Activated CD4-positive, alpha-beta memory T cell treated with anti-CD3 and anti-CD28 coated beads for 36 hours (primary cell): ENCODE data around the gene CIPC. TPM values are rescaled to one million over a fixed set of nuclear protein-coding genes. Genes with fewer than 3 reads are reported as not detected.

Source experiments
- CTCF ChIA-PET: fragments of 350-600 bp; sonication (Branson Sonifier 250); formaldehyde crosslinking; loops from one replicate; lab custom pipeline; 2021; ENCODE audit warnings: antibody characterized with exemption, inconsistent platforms; lab: Charles Lee
- POLR2A ChIA-PET: fragments of 350-600 bp; sonication (Branson Sonifier 250); formaldehyde crosslinking; loops from one replicate; lab custom pipeline; 2021; ENCODE audit warnings: antibody characterized with exemption; lab: Charles Lee
- DNase-seq: peaks from one replicate; pipeline ENCODE4 v3.0.0-alpha.2; 2020
- H3K27ac Mint-ChIP-seq: one replicate; pipeline ENCODE4 v1.8.0; 2021; ENCODE audit warnings: mixed read lengths
- H3K27me3 Mint-ChIP-seq: one replicate; pipeline ENCODE4 v1.8.0; 2021; ENCODE audit warnings: mixed read lengths
- H3K36me3 Mint-ChIP-seq: one replicate; pipeline ENCODE4 v1.8.0; 2021; ENCODE audit warnings: mixed read lengths
- H3K4me1 Mint-ChIP-seq: one replicate; pipeline ENCODE4 v1.8.0; 2021; ENCODE audit warnings: low read depth, mixed read lengths
- H3K4me3 Mint-ChIP-seq: one replicate; pipeline ENCODE4 v1.8.0; 2021; ENCODE audit warnings: mild to moderate bottlenecking, mixed read lengths
- H3K9me3 Mint-ChIP-seq: one replicate; pipeline ENCODE4 v1.8.0; 2021; ENCODE audit warnings: mixed read lengths
- intact Hi-C: fragments of 100-400 bp; cut with micrococcal nuclease; formaldehyde crosslinking; loops from one replicate; pipeline ENCODE4 v1.15.1; 2023
- total RNA-seq, 2 experiments: library from RNA; stranded (reverse); gene quantifications; one replicate each; pipeline ENCODE4 v1.2.3, GENCODE V29; 2021

CIPC gene
- total RNA-seq, 2 experiments from 2014 or later: 7.3 to 7.5 TPM

GRCh38 chr14:77130386-77130785, 32.3 kb downstream of the CIPC start:
- H3K27ac Mint-ChIP-seq: no peak overlapping the region
- intact Hi-C loops: no loop called here
- no peaks in the 10 kb centered on the region for H3K36me3 Mint-ChIP-seq
- H3K4me1 Mint-ChIP-seq: peaks cover 4% of the 10 kb centered on the region
- ChIA-PET CTCF (no interaction called here), POLR2A (no interaction called here)
- DNase-seq: no peak
- peaks cover 33% of the 10 kb centered on the region for H3K27me3 Mint-ChIP-seq
- no peaks in the 10 kb centered on the region for H3K9me3 Mint-ChIP-seq
- no peak overlapping the region for H3K4me3 Mint-ChIP-seq

- Mint-ChIP-seq H3K4me3 (no peak overlapping the region), H3K36me3 (no peaks in the 10 kb centered on the region), H3K27me3 (peaks cover 35% of the 10 kb centered on the region), H3K4me1 (peaks cover 3% of the 10 kb centered on the region), H3K27ac (no peak overlapping the region), H3K9me3 (no peaks in the 10 kb centered on the region)
- intact Hi-C loops: no loop called here
- ChIA-PET POLR2A (no interaction called here), CTCF (no interaction called here)
- DNase-seq: no peak
These were observed 33.1 kb downstream of the CIPC start for GRCh38 chr14:77131206-77131605.

- no peaks in the 10 kb centered on the region for H3K36me3 Mint-ChIP-seq
- ChIA-PET CTCF (no interaction called here), POLR2A (no interaction called here)
- no peak for DNase-seq
- no peak overlapping the region for H3K27ac Mint-ChIP-seq
- H3K4me3 Mint-ChIP-seq: no peak overlapping the region
- peaks cover 3% of the 10 kb centered on the region for H3K4me1 Mint-ChIP-seq
- H3K9me3 Mint-ChIP-seq: no peaks in the 10 kb centered on the region
- intact Hi-C loops: no loop called here
- H3K27me3 Mint-ChIP-seq: peaks cover 42% of the 10 kb centered on the region
These were observed 33.9 kb downstream of the CIPC start for GRCh38 chr14:77131871-77132486.

GRCh38 chr14:77133720-77134338, 35.8 kb downstream of the CIPC start:
- H3K27me3 Mint-ChIP-seq: peaks cover 52% of the 10 kb centered on the region
- peak; percentile 76 for DNase-seq
- POLR2A ChIA-PET: interaction anchor here (0.6 kb wide), 1 partner anchor 1270 kb away, joined by 4 read pairs; no protein-coding TSS in a partner anchor
- intact Hi-C loops: no loop called here
- CTCF ChIA-PET: interaction anchor here (1.3 to 4.3 kb wide), 5 partner anchors 9 to 182 kb away, joined by 3 to 23 read pairs (median 6); no protein-coding TSS in a partner anchor
- H3K4me3 Mint-ChIP-seq: no peak overlapping the region
- H3K27ac Mint-ChIP-seq: no peak overlapping the region
- H3K9me3 Mint-ChIP-seq: no peaks in the 10 kb centered on the region
- peaks cover 5% of the 10 kb centered on the region for H3K4me1 Mint-ChIP-seq
- no peaks in the 10 kb centered on the region for H3K36me3 Mint-ChIP-seq

- POLR2A ChIA-PET: no interaction called here
- intact Hi-C loops: loop anchor here (5.0 kb wide), 1 partner anchor 178 kb away; no protein-coding TSS in a partner anchor
- no peak for DNase-seq
- H3K27me3 Mint-ChIP-seq: peaks cover 68% of the 10 kb centered on the region
- H3K9me3 Mint-ChIP-seq: no peaks in the 10 kb centered on the region
- H3K27ac Mint-ChIP-seq: no peak overlapping the region
- H3K4me3 Mint-ChIP-seq: no peak overlapping the region
- H3K36me3 Mint-ChIP-seq: no peaks in the 10 kb centered on the region
- CTCF ChIA-PET: interaction anchor here (1.2 to 1.3 kb wide), 2 partner anchors 10 to 11 kb away, joined by 3 to 6 read pairs; no protein-coding TSS in a partner anchor
- H3K4me1 Mint-ChIP-seq: peaks cover 23% of the 10 kb centered on the region
These were observed 41.0 kb downstream of the CIPC start for GRCh38 chr14:77139022-77139421.

- POLR2A ChIA-PET: no interaction called here
- Mint-ChIP-seq H3K4me3 (peak overlapping the region; percentile 25), H3K27ac (no peak overlapping the region), H3K9me3 (no peaks in the 10 kb centered on the region), H3K36me3 (no peaks in the 10 kb centered on the region), H3K27me3 (peaks cover 68% of the 10 kb centered on the region), H3K4me1 (peaks cover 23% of the 10 kb centered on the region)
- intact Hi-C loops: loop anchor here (5.0 kb wide), 1 partner anchor 178 kb away; no protein-coding TSS in a partner anchor
- peak; percentile 67 for DNase-seq
- CTCF ChIA-PET: interaction anchor here (1.0 to 4.9 kb wide), 6 partner anchors 10 to 176 kb away, joined by 3 to 26 read pairs (median 6); no protein-coding TSS in a partner anchor
These were observed 41.7 kb downstream of the CIPC start for GRCh38 chr14:77139540-77140358.

- H3K4me1 Mint-ChIP-seq: peaks cover 23% of the 10 kb centered on the region
- H3K27ac Mint-ChIP-seq: no peak overlapping the region
- no peaks in the 10 kb centered on the region for H3K9me3 Mint-ChIP-seq
- H3K27me3 Mint-ChIP-seq: peaks cover 66% of the 10 kb centered on the region
- DNase-seq: no peak
- intact Hi-C loops: no loop called here
- H3K4me3 Mint-ChIP-seq: peak overlapping the region; percentile 25
- CTCF ChIA-PET: interaction anchor here (1.0 to 4.9 kb wide), 9 partner anchors 9 to 175 kb away, joined by 3 to 29 read pairs (median 5); no protein-coding TSS in a partner anchor
- H3K36me3 Mint-ChIP-seq: no peaks in the 10 kb centered on the region
- POLR2A ChIA-PET: no interaction called here
These were observed 42.5 kb downstream of the CIPC start for GRCh38 chr14:77140359-77141213.

DNA sequence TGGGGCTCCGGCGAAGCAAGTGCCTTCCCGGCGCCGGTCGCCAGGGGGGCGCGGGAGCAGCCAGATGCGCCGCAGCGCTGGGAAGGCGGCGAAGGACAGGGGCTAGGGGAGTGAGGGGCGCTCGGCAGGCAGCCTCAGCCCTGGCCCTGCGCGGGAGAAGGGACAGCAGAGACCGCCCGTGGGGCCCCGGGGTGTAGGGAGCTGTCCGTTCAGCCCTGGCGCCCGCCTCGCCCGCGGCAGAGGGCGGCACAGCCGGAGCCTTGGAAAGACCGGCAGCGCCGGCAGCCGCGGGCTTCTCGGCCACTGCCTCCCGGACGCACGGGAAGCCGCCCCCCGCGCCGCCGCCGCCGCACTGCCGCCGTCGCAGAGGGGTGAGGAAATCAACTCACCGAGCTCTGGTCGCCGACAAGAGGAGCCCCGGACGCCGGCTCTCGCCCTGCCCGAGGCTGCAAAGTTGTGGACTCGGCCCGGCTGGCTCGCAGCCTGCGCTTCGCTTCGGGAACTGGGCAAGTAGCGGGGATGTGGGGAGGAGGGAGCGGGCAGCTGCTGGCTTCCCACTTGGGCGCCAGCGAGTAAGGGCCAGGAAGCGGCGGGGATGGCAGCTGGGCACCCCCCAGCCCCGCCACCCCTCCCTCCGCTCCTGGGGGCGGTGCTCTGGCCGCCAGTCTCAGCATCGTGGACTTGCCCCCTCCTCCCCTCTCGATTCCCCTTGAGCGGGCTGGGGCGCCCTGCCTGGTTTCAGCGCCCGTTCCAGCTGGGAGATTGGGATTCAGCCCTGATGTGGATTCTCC, 43.4 kb downstream of the CIPC start, which contains the start of gene ZDHHC22:
TSS of gene ZDHHC22 (minus strand) at position 578 of the 791 bp plus-strand sequence. CDS start 2,053 bp downstream, outside the sequence.
- H3K36me3 Mint-ChIP-seq: no peaks in the 10 kb centered on the region
- H3K9me3 Mint-ChIP-seq: no peaks in the 10 kb centered on the region
- DNase-seq: no peak
- peaks cover 67% of the 10 kb centered on the region for H3K27me3 Mint-ChIP-seq
- intact Hi-C loops: no loop called here
- H3K27ac Mint-ChIP-seq: no peak within 1 kb of the TSS
- ChIA-PET POLR2A (no interaction called here), CTCF (interaction anchor here (1.2 to 4.9 kb wide), 6 partner anchors 12 to 174 kb away, joined by 3 to 29 read pairs (median 8); no protein-coding TSS in a partner anchor)
- peaks cover 23% of the 10 kb centered on the region for H3K4me1 Mint-ChIP-seq
- peak within 1 kb of the TSS; percentile 25 for H3K4me3 Mint-ChIP-seq

- intact Hi-C loops: no loop called here
- Mint-ChIP-seq H3K4me1 (peaks cover 23% of the 10 kb centered on the region), H3K27ac (no peak overlapping the region), H3K9me3 (no peaks in the 10 kb centered on the region), H3K36me3 (no peaks in the 10 kb centered on the region), H3K27me3 (peaks cover 66% of the 10 kb centered on the region), H3K4me3 (no peak overlapping the region)
- CTCF ChIA-PET: interaction anchor here (0.8 to 4.9 kb wide), 9 partner anchors 8 to 267 kb away, joined by 3 to 29 read pairs (median 4); no protein-coding TSS in a partner anchor
- no peak for DNase-seq
- POLR2A ChIA-PET: no interaction called here
These were observed 44.1 kb downstream of the CIPC start for GRCh38 chr14:77142005-77142800.

- POLR2A ChIA-PET: no interaction called here
- Mint-ChIP-seq H3K4me1 (peaks cover 23% of the 10 kb centered on the region), H3K36me3 (no peaks in the 10 kb centered on the region), H3K4me3 (no peak overlapping the region), H3K9me3 (no peaks in the 10 kb centered on the region), H3K27ac (no peak overlapping the region), H3K27me3 (peaks cover 63% of the 10 kb centered on the region)
- CTCF ChIA-PET: interaction anchor here (0.8 to 4.9 kb wide), 7 partner anchors 9 to 268 kb away, joined by 3 to 29 read pairs (median 6); no protein-coding TSS in a partner anchor
- DNase-seq: no peak
- intact Hi-C loops: no loop called here
These were observed 45.0 kb downstream of the CIPC start for GRCh38 chr14:77143071-77143470.
